Progenitor cell of endocrine pancreas (in vitro differentiated cells): ENCODE measurements around the gene TRPM3. TPM values are rescaled to one million over a fixed set of nuclear protein-coding genes. Genes with fewer than 3 reads are reported as not detected.

Source experiments
- DNase-seq: peaks from one replicate; pipeline ENCODE4 v3.0.0; 2021; ENCODE audit warnings: low spot score; ENCODE audit not compliant: unreplicated experiment
- H3K27ac Mint-ChIP-seq: 2 replicates; pipeline ENCODE4 v1.8.0; 2021; ENCODE audit warnings: mild to moderate bottlenecking, moderate library complexity, mixed read lengths
- H3K27me3 Mint-ChIP-seq: 2 replicates; pipeline ENCODE4 v1.8.0; 2021; ENCODE audit warnings: mixed read lengths
- H3K36me3 Mint-ChIP-seq: 2 replicates; pipeline ENCODE4 v1.8.0; 2022; ENCODE audit warnings: mixed read lengths; ENCODE audit not compliant: insufficient read depth
- H3K4me1 Mint-ChIP-seq: 2 replicates; pipeline ENCODE4 v1.8.0; 2021; ENCODE audit warnings: low read depth, mixed read lengths
- H3K4me3 Mint-ChIP-seq: 2 replicates; pipeline ENCODE4 v1.8.0; 2021; ENCODE audit warnings: low read depth, mild to moderate bottlenecking, moderate library complexity, mixed read lengths
- H3K9me3 Mint-ChIP-seq: 2 replicates; pipeline ENCODE4 v1.8.0; 2021; ENCODE audit warnings: low read depth, mixed read lengths
- total RNA-seq: library from RNA; stranded (reverse); gene quantifications from 2 replicates; pipeline ENCODE4 v1.2.1, GENCODE V29; 2021
- TF ChIP-seq, protein P1 (sequence below): fragments of 200-600 bp; sonication (generic); IDR thresholded peaks from one replicate; pipeline ENCODE4 v1.5.0; 2021; ENCODE audit warnings: antibody characterized with exemption, mild to moderate bottlenecking; ENCODE audit not compliant: unreplicated experiment

Gene TRPM3
- total RNA-seq, 1 donor from 2014 or later: 1.6 TPM

- DNase-seq: no peak
- TF ChIP-seq, protein P1, sequence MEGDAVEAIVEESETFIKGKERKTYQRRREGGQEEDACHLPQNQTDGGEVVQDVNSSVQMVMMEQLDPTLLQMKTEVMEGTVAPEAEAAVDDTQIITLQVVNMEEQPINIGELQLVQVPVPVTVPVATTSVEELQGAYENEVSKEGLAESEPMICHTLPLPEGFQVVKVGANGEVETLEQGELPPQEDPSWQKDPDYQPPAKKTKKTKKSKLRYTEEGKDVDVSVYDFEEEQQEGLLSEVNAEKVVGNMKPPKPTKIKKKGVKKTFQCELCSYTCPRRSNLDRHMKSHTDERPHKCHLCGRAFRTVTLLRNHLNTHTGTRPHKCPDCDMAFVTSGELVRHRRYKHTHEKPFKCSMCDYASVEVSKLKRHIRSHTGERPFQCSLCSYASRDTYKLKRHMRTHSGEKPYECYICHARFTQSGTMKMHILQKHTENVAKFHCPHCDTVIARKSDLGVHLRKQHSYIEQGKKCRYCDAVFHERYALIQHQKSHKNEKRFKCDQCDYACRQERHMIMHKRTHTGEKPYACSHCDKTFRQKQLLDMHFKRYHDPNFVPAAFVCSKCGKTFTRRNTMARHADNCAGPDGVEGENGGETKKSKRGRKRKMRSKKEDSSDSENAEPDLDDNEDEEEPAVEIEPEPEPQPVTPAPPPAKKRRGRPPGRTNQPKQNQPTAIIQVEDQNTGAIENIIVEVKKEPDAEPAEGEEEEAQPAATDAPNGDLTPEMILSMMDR: no peak
- H3K27ac Mint-ChIP-seq: no peak overlapping the region
- no peaks in the 10 kb centered on the region for H3K36me3 Mint-ChIP-seq
- H3K9me3 Mint-ChIP-seq: no peaks in the 10 kb centered on the region
- H3K4me3 Mint-ChIP-seq: no peak overlapping the region
- H3K27me3 Mint-ChIP-seq: no peaks in the 10 kb centered on the region
- no peaks in the 10 kb centered on the region for H3K4me1 Mint-ChIP-seq
Observed at GRCh38 chr9:70947086-70947485, 174.3 kb downstream of the TRPM3 start.

DNA sequence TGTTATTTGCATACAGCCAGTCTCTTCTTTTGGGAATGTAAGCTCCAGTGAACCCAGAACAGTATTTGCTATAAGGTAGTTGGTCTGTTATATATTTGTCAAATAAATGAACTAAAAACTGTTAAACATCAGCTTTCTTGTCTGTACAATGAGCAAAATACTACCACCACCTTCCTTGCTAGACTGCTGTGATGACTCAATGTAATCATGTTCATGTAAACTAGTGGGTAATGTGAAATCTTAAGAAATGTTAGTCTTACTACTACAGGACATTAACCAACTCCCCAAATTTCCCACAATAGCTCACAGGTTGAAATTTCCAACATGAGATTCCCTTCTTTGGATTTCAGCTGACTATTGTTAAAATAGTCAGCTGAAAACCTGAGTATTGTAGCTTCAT, 176.1 kb downstream of the TRPM3 start:
- no peak for DNase-seq
- Mint-ChIP-seq H3K9me3 (no peaks in the 10 kb centered on the region), H3K4me1 (no peaks in the 10 kb centered on the region), H3K36me3 (no peaks in the 10 kb centered on the region), H3K4me3 (no peak overlapping the region), H3K27ac (no peak overlapping the region), H3K27me3 (no peaks in the 10 kb centered on the region)
- TF ChIP-seq, protein P1: no peak

DNA sequence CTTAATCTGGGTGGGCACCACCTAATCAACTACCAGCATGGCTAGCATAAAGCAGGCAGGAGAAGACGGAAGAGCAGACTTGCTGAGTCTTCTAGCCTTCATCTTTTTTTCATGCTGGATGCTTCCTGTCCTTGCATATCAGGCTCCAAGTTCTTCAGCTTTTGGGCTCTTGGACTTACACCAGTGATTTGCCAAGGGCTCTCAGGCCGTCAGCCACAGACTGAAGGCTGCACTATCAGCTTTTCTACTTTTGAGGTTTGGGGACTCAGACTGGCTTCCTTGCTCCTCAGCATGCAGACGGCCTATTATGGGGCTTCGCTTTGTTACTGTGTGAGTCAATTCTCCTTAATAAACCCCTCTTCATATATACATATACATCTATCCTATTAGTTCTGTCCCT, 180.2 kb downstream of the TRPM3 start:
- no peaks in the 10 kb centered on the region for H3K9me3 Mint-ChIP-seq
- TF ChIP-seq, protein P1: no peak
- H3K27me3 Mint-ChIP-seq: no peaks in the 10 kb centered on the region
- H3K36me3 Mint-ChIP-seq: no peaks in the 10 kb centered on the region
- no peaks in the 10 kb centered on the region for H3K4me1 Mint-ChIP-seq
- H3K27ac Mint-ChIP-seq: no peak overlapping the region
- H3K4me3 Mint-ChIP-seq: no peak overlapping the region
- no peak for DNase-seq

GRCh38 chr9:70940605-70941004, 180.8 kb downstream of the TRPM3 start:
- DNase-seq: no peak
- Mint-ChIP-seq H3K36me3 (no peaks in the 10 kb centered on the region), H3K27me3 (no peaks in the 10 kb centered on the region), H3K4me3 (no peak overlapping the region), H3K27ac (no peak overlapping the region), H3K4me1 (no peaks in the 10 kb centered on the region), H3K9me3 (no peaks in the 10 kb centered on the region)
- TF ChIP-seq, protein P1: no peak

DNA sequence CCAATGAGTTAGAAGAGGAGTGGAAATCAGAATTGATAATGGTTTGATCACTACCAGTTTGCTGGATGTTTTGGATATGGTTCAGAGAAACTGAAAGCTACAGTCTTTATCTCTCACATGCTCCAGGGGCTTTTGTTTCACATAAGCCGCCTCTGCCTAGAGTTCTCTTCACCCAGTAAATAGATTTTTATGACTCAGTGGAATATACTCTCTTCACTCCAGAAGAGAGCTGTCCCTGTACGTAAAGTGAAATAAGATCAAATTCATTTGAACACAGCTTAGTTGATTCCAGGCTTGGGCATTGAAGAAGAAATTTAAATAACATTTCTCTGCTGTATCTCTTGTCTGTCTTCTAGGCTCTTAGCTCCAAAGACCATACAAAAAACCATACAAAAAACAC, 184.9 kb downstream of the TRPM3 start:
- Mint-ChIP-seq H3K27ac (no peak overlapping the region), H3K4me1 (no peaks in the 10 kb centered on the region), H3K4me3 (no peak overlapping the region), H3K27me3 (no peaks in the 10 kb centered on the region), H3K36me3 (no peaks in the 10 kb centered on the region), H3K9me3 (no peaks in the 10 kb centered on the region)
- TF ChIP-seq, protein P1: no peak
- DNase-seq: no peak
